ENCODE data around the gene NTRK3. TPM values are rescaled to one million over a fixed set of nuclear protein-coding genes. Genes with fewer than 3 reads are reported as not detected.

NTRK3 gene
- total RNA-seq, 1 experiment from 2014 or later = not detected

DNA sequence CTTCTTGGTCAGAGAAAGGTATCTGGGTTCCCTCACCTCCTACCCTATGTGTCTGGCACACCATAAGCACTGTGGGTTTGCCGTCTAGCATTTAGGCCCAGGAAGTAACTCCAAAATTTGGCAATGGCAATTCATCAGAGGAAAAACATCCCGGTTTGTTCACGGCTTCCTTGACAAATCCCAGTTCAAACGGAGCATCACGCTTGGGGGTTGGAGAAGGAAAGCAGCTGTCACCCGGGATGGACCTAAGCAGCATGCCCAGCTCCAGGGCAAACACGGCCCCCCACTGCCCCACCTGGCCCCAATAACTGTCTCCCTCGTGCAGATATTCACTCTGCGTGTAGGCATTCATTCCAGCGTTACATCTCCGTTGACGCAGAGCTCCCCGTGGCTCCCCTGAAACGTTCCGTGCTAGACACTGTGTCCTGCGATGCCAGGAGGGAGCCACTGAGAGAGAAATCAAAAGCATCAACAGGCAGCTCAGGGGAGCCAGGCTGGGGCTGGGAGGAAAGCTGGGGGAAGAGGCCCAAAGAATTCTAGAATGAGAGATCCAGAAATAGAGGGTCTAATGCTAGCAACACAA is 41.4 kb downstream of the NTRK3 start:
- DNase-seq = no peak
- no peaks in the 10 kb centered on the region for H3F3A ChIP-seq (ENCODE audit: low read length, unreplicated experiment)
- BruUV-seq (replicated peaks) = no TSS peak
- H3K36me3 ChIP-seq (ENCODE audit: low read depth, low read length) = no peaks in the 10 kb centered on the region
- no peak overlapping the region for H2AFZ ChIP-seq (ENCODE audit: low read length)
- ChIA-PET CTCF (no interaction called here), POLR2A (ENCODE audit: unreplicated experiment) (no interaction called here)
- no peak overlapping the region for H3K4me2 ChIP-seq (ENCODE audit: low read length)
- intact Hi-C loops (cut with micrococcal nuclease) = no loop called here
- no peak for ATAC-seq
- H3K4me3 ChIP-seq (ENCODE audit: low read length) = no peak overlapping the region
- H4K20me1 ChIP-seq (ENCODE audit: low read length) = no peaks in the 10 kb centered on the region
- H3K4me1 ChIP-seq (ENCODE audit: insufficient read depth, low read length) = no peaks in the 10 kb centered on the region
- H3K9me2 ChIP-seq (replicated peaks; ENCODE audit: low read length) = no peaks in the 10 kb centered on the region
- H3K9me3 ChIP-seq (ENCODE audit: low read length) = no peaks in the 10 kb centered on the region
- no peak overlapping the region for H3K9ac ChIP-seq (ENCODE audit: low read length)
- TF ChIP-seq EZH2phosphoT487 (IDR thresholded peaks at IDR 0.05; ENCODE audit: borderline replicate concordance, low read length) (no peak), CTCF (conservative IDR thresholded peaks at IDR 0.05; ENCODE audit: low read depth, low read length) (no peak), EZH2 (IDR thresholded peaks at IDR 0.05; ENCODE audit: low read length, unreplicated experiment) (no peak)
- H3K27ac ChIP-seq (ENCODE audit: low read length) = no peak overlapping the region
- H3K27me3 ChIP-seq (ENCODE audit: low read length) = no peaks in the 10 kb centered on the region
- H3K79me2 ChIP-seq (ENCODE audit: low read length) = no peaks in the 10 kb centered on the region

DNA sequence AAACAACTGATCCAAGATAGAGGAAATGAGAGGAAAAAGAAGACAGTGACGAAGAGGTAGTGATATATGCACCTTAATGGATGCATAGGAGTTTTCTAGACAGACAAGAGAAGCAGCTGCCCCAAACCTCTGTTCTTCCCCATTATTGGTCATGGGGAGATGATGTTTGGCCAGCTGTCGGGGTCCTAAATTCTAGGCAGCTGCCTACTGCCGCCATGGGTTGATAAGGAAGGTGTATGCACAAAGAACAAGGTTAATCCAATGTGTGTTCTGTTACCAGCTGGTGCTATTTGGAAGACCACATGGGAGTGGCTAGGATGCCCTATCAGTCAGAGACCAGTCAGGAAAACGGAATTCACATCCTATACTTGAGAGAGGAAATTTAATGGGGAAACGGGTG is 47.4 kb downstream of the NTRK3 start:
- Histone ChIP-seq H3K9ac (ENCODE audit: low read length) (no peak overlapping the region), H3K4me1 (ENCODE audit: insufficient read depth, low read length) (no peaks in the 10 kb centered on the region), H3K4me3 (ENCODE audit: low read length) (no peak overlapping the region), H3K79me2 (ENCODE audit: low read length) (no peaks in the 10 kb centered on the region), H2AFZ (ENCODE audit: low read length) (no peak overlapping the region), H3F3A (ENCODE audit: low read length, unreplicated experiment) (no peaks in the 10 kb centered on the region), H3K9me2 (replicated peaks; ENCODE audit: low read length) (no peaks in the 10 kb centered on the region), H3K4me2 (ENCODE audit: low read length) (no peak overlapping the region), H3K27me3 (ENCODE audit: low read length) (no peaks in the 10 kb centered on the region), H3K27ac (ENCODE audit: low read length) (no peak overlapping the region), H3K9me3 (ENCODE audit: low read length) (no peaks in the 10 kb centered on the region), H4K20me1 (ENCODE audit: low read length) (no peaks in the 10 kb centered on the region), H3K36me3 (ENCODE audit: low read depth, low read length) (no peaks in the 10 kb centered on the region)
- ATAC-seq = no peak
- no peak for DNase-seq
- intact Hi-C loops (cut with micrococcal nuclease) = no loop called here
- CTCF ChIA-PET = no interaction called here
- no TSS peak for BruUV-seq (replicated peaks)
- no peak for TF ChIP-seq EZH2phosphoT487 (IDR thresholded peaks at IDR 0.05; ENCODE audit: borderline replicate concordance, low read length)
- TF ChIP-seq EZH2 (IDR thresholded peaks at IDR 0.05; ENCODE audit: low read length, unreplicated experiment) = no peak
- POLR2A ChIA-PET (ENCODE audit: unreplicated experiment) = no interaction called here

- H3K4me1 ChIP-seq (ENCODE audit: insufficient read depth, low read length) = no peaks in the 10 kb centered on the region
- no peaks in the 10 kb centered on the region for H3F3A ChIP-seq (ENCODE audit: low read length, unreplicated experiment)
- H3K4me3 ChIP-seq (ENCODE audit: low read length) = no peak overlapping the region
- POLR2A ChIA-PET (ENCODE audit: unreplicated experiment) = no interaction called here
- H3K9me2 ChIP-seq (replicated peaks; ENCODE audit: low read length) = no peaks in the 10 kb centered on the region
- no peak overlapping the region for H2AFZ ChIP-seq (ENCODE audit: low read length)
- ATAC-seq (no peak), DNase-seq (no peak)
- H3K36me3 ChIP-seq (ENCODE audit: low read depth, low read length) = no peaks in the 10 kb centered on the region
- H3K4me2 ChIP-seq (ENCODE audit: low read length) = no peak overlapping the region
- TF ChIP-seq EZH2 (IDR thresholded peaks at IDR 0.05; ENCODE audit: low read length, unreplicated experiment) (no peak), EZH2phosphoT487 (IDR thresholded peaks at IDR 0.05; ENCODE audit: borderline replicate concordance, low read length) (no peak)
- no peaks in the 10 kb centered on the region for H3K27me3 ChIP-seq (ENCODE audit: low read length)
- no peak overlapping the region for H3K27ac ChIP-seq (ENCODE audit: low read length)
- CTCF ChIA-PET = no interaction called here
- H4K20me1 ChIP-seq (ENCODE audit: low read length) = no peaks in the 10 kb centered on the region
- no peaks in the 10 kb centered on the region for H3K9me3 ChIP-seq (ENCODE audit: low read length)
- no peaks in the 10 kb centered on the region for H3K79me2 ChIP-seq (ENCODE audit: low read length)
- intact Hi-C loops (cut with micrococcal nuclease) = no loop called here
- H3K9ac ChIP-seq (ENCODE audit: low read length) = no peak overlapping the region
- BruUV-seq (replicated peaks) = no TSS peak
These were observed 48.1 kb downstream of the NTRK3 start for GRCh38 chr15:88208396-88208795.

DNA sequence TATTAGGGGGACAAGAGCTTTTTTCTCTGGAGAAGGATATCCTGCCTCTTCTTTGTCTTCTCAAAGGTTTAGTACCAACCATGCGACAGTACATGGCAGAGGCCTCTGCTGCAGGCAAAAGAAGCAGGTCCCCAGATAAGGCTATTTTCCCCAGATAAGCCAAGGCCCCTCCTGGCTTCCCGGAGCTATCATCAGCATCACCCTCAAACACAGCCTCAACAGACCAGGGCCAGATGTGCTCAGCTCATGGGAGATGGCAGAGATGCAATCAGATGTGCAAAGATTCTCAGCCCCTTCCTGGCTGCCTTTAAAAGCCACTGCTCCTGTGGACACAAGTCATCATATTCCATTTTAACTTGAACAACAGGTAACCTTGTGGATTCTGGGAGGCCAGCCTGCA is 49.0 kb downstream of the NTRK3 start:
- H2AFZ ChIP-seq (ENCODE audit: low read length) = no peak overlapping the region
- DNase-seq (no peak), ATAC-seq (no peak)
- no peak overlapping the region for H3K9ac ChIP-seq (ENCODE audit: low read length)
- no peaks in the 10 kb centered on the region for H3F3A ChIP-seq (ENCODE audit: low read length, unreplicated experiment)
- no peaks in the 10 kb centered on the region for H3K79me2 ChIP-seq (ENCODE audit: low read length)
- no peaks in the 10 kb centered on the region for H3K36me3 ChIP-seq (ENCODE audit: low read depth, low read length)
- H3K9me3 ChIP-seq (ENCODE audit: low read length) = no peaks in the 10 kb centered on the region
- no peaks in the 10 kb centered on the region for H3K4me1 ChIP-seq (ENCODE audit: insufficient read depth, low read length)
- TF ChIP-seq EZH2phosphoT487 (IDR thresholded peaks at IDR 0.05; ENCODE audit: borderline replicate concordance, low read length) = no peak
- no peak for TF ChIP-seq CTCF (conservative IDR thresholded peaks at IDR 0.05; ENCODE audit: low read depth, low read length)
- TF ChIP-seq EZH2 (IDR thresholded peaks at IDR 0.05; ENCODE audit: low read length, unreplicated experiment) = no peak
- H3K4me2 ChIP-seq (ENCODE audit: low read length) = no peak overlapping the region
- H3K27ac ChIP-seq (ENCODE audit: low read length) = no peak overlapping the region
- no peaks in the 10 kb centered on the region for H3K27me3 ChIP-seq (ENCODE audit: low read length)
- intact Hi-C loops (cut with micrococcal nuclease) = no loop called here
- POLR2A ChIA-PET (ENCODE audit: unreplicated experiment) = no interaction called here
- no peaks in the 10 kb centered on the region for H4K20me1 ChIP-seq (ENCODE audit: low read length)
- no peaks in the 10 kb centered on the region for H3K9me2 ChIP-seq (replicated peaks; ENCODE audit: low read length)
- CTCF ChIA-PET = no interaction called here
- BruUV-seq (replicated peaks) = no TSS peak
- no peak overlapping the region for H3K4me3 ChIP-seq (ENCODE audit: low read length)

Data from PC-3 (cell line).